ENCODE measurements around the gene CD300LG.

Gene CD300LG

DNA sequence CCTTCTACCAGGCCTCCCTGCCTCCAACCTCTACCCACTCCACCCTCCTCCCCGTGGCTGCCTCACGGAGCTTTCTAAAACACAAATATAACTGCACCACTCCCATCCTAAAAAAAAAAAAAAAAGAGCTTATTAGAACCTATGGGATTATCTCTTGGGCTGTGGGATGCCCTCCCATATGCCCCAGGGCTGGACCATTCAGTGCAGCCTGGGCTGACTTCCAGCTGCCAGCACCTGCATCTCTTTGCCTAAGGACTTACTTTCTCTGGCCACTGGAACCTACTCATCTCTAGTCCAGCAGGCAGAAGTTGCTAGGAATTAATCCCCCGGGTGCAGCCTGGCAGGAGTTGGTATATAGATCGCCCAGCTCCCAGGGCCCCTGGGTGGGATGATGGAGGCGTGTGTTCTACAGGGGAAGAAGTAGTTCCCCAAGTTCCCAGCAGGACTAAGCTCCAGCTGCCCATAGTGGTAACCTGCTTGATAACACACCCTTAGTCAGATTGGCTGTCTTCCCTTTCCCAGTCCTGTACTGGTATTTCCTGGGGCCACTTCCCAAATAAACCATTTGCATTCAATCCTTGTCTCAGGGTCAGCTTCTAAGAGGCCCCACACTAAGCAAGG is 24.3 kb upstream of the CD300LG start:
- no peak for DNase-seq (ENCODE audit: low read depth, low spot score)
- TF ChIP-seq, protein P1, sequence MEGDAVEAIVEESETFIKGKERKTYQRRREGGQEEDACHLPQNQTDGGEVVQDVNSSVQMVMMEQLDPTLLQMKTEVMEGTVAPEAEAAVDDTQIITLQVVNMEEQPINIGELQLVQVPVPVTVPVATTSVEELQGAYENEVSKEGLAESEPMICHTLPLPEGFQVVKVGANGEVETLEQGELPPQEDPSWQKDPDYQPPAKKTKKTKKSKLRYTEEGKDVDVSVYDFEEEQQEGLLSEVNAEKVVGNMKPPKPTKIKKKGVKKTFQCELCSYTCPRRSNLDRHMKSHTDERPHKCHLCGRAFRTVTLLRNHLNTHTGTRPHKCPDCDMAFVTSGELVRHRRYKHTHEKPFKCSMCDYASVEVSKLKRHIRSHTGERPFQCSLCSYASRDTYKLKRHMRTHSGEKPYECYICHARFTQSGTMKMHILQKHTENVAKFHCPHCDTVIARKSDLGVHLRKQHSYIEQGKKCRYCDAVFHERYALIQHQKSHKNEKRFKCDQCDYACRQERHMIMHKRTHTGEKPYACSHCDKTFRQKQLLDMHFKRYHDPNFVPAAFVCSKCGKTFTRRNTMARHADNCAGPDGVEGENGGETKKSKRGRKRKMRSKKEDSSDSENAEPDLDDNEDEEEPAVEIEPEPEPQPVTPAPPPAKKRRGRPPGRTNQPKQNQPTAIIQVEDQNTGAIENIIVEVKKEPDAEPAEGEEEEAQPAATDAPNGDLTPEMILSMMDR (IDR thresholded peaks at IDR 0.05; ENCODE audit: low read depth, low read length) = no peak
- in situ Hi-C loops (cut with HindIII; ENCODE audit: low sequenced_read_pairs) = no loop called here
- no peak overlapping the region for H3K4me3 ChIP-seq (ENCODE audit: low read depth, low read length)

DNA sequence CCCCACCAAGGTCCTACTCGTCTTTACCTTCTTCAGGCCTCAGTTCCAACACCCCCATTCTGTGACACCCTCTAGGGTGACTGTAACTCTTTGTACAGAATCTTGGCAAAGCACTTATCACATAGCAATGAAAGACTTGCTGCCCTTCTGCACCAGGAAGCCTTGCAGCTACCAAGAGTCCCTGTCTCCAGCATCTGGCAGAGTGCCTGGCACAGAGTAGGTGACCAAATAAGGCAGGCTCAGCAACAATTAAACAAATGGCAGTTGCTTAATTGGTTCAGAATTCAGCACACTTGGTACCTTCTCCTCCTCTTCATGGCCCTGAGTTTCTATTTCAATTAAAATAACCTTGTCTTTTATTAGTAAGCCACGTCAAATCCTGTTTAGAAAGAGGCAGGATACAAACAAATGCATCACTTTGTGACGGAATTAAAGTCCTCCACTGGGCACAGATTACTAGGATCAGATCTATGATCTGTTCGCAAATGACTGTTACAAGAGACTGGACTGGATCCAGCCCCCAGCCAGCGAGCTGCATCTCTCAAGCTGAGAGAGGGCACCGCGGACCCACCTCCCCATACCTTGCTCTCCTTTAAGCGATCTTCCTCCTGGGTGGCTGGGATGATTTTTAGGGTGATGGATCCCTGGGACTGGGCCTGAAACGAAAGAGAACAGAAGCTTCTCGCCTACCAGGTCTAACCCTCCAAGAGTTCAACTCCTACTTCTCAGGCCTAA is 23.5 kb upstream of the CD300LG start:
- H3K4me3 ChIP-seq (ENCODE audit: low read depth, low read length) = no peak overlapping the region
- TF ChIP-seq, protein P1 (IDR thresholded peaks at IDR 0.05; ENCODE audit: low read depth, low read length) = no peak
- in situ Hi-C loops (cut with HindIII; ENCODE audit: low sequenced_read_pairs) = no loop called here

DNA sequence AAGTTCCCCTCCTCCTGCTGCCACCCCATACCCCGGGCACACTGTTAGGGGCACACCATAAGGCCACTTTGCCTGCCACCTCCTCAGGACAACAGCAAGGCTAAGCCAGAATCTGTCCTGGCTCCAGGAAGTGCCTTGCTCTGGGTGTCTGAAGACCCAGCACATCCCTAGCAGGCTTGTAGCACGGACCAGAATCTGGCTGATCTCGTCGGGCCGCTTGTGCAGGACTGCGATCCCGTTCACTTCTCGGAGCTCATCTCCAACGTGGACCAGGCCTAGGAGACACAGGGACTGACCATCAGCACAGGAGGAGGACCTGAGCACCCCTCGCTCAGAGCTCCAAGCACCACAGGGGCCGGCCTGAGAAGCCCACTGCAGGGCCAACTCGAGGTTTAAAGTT is 21.4 kb upstream of the CD300LG start:
- no peak for DNase-seq (ENCODE audit: low read depth, low spot score)
- in situ Hi-C loops (cut with HindIII; ENCODE audit: low sequenced_read_pairs) = no loop called here
- H3K4me3 ChIP-seq (ENCODE audit: low read depth, low read length) = no peak overlapping the region
- TF ChIP-seq, protein P1 (IDR thresholded peaks at IDR 0.05; ENCODE audit: low read depth, low read length) = no peak

More for the DNA sequence above, 23.5 kb upstream of the CD300LG start:
- DNase-seq (ENCODE audit: low read depth, low spot score) = no peak

DNA sequence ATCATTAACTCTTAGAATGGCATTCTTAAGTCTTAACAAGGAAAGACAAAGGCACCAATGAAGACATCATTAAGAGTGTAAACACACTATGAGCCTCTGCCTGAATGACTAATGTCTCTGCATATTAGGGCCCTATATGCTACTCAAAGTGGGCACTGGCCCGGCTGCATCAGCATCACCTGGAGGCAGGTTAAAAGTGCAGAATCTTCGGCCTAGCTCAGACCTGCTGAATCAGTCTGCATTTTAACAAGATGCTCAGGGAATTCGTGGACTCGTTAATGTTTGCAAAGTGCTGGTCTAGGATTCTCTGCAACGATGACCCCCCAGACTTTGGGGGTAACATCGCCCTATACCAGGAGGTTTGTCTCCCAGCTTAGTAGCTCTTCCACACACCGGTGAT is 20.8 kb upstream of the CD300LG start:
- TF ChIP-seq, protein P1 (IDR thresholded peaks at IDR 0.05; ENCODE audit: low read depth, low read length) = no peak

DNA sequence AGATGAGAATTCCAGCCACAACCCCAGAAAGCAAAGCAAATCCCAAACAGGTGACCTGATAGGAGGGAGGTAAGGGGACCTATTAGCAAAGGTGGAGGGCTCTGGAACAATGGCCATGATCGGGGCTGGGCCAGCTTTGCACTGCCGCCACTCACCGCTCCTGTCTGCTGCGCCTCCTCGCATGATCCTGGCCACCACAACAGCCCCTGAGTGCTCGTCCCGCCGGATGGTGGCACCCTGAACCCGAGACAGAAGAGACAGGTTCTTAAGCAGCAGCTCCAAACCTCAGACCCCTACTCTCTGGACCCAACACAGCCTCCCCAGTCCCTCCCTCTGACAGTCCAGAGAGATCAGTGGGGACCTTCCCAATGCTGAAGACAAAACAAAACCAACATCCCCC is 19.4 kb upstream of the CD300LG start:
- H3K4me3 ChIP-seq (ENCODE audit: low read depth, low read length) = no peak overlapping the region
- no peak for DNase-seq (ENCODE audit: low read depth, low spot score)
- TF ChIP-seq, protein P1 (IDR thresholded peaks at IDR 0.05; ENCODE audit: low read depth, low read length) = no peak
- in situ Hi-C loops (cut with HindIII; ENCODE audit: low sequenced_read_pairs) = no loop called here

More for the DNA sequence above, 20.8 kb upstream of the CD300LG start:
- no peak for DNase-seq (ENCODE audit: low read depth, low spot score)
- no peak overlapping the region for H3K4me3 ChIP-seq (ENCODE audit: low read depth, low read length)
- in situ Hi-C loops (cut with HindIII; ENCODE audit: low sequenced_read_pairs) = no loop called here

DNA sequence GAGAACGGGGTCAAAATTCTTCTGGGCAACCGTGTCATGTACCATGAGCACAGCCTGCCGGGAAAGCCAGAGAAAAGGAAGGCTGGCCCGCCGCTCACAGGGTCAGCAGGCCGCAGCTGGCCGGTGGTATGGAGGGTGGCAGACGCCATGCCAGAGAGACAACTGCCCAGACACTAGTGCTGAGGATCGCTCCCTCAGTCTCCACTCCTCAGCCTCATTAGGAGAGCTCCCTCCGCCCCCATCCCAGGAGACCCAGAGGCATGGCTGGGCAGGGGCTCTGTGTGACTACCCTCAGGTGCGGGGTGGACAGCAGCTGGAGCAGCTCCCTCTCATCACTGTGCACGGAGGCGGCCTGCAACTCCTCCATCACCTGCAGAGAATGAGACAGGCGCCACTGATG is 17.2 kb upstream of the CD300LG start:
- DNase-seq (ENCODE audit: low read depth, low spot score) = no peak
- TF ChIP-seq, protein P1 (IDR thresholded peaks at IDR 0.05; ENCODE audit: low read depth, low read length) = no peak
- in situ Hi-C loops (cut with HindIII; ENCODE audit: low sequenced_read_pairs) = no loop called here
- no peak overlapping the region for H3K4me3 ChIP-seq (ENCODE audit: low read depth, low read length)
